Measurements from ENCODE around the gene SMYD3.

DNA sequence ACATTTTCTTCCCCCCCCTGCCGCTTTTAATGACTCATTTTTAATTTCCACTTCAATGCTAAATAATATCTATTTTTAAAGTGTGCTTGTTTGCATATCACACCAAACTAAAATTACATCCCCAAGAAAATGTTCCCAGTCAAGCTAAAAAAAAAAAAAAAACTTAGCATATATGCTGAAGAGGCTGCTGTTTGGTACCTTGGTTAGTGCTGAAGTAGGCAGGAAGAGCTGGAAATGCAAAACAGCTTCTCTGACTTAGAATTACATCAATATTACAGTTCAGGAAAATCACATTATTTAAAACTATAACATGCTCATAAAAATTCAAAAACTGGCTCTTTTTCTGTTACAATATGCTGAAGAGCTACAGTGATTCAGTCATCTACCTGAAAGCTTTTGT, 372.3 kb downstream of the SMYD3 start:
- TF ChIP-seq YY1 (IDR thresholded peaks at IDR 0.05; ENCODE audit: insufficient read depth, insufficient read length) = no peak
- TF ChIP-seq ZNF274 (IDR thresholded peaks at IDR 0.05; ENCODE audit: low read depth, low read length) = no peak
